Activated naive CD8-positive, alpha-beta T cell treated with anti-CD3 and anti-CD28 coated beads, Interleukin-2, amount 10 ng/mL, durations not matched to agents 7 days and 5 days (primary cell): ENCODE results near the gene RAB7A. TPM values are rescaled to one million over a fixed set of nuclear protein-coding genes. Genes with fewer than 3 reads are reported as not detected.
"Not testable (repeated sequence)": the region's sequence is repeated elsewhere in the genome, so short reads cannot be mapped to it uniquely, and the experiment has no call there.

ENCODE experiments used
- ATAC-seq: fragments of 150-1000 bp; cut with Tn5 transposase; one replicate; pipeline ENCODE4 v1.10.0; 2021; ENCODE audit warnings: low read depth, moderate library complexity
- POLR2A ChIA-PET: fragments of 350-600 bp; sonication (Branson Sonifier 250); formaldehyde crosslinking; loops from one replicate; lab custom pipeline; 2021; ENCODE audit warnings: antibody characterized with exemption; lab: Charles Lee
- DNase-seq: peaks from one replicate; pipeline ENCODE4 v3.0.0; 2021
- H3K27ac Mint-ChIP-seq: one replicate; pipeline ENCODE4 v1.8.0; 2022; ENCODE audit warnings: mild to moderate bottlenecking, mixed read lengths
- H3K27me3 Mint-ChIP-seq: one replicate; pipeline ENCODE4 v1.8.0; 2022; ENCODE audit warnings: mild to moderate bottlenecking, moderate library complexity, mixed read lengths
- H3K36me3 Mint-ChIP-seq: one replicate; pipeline ENCODE4 v1.8.0; 2021; ENCODE audit warnings: mild to moderate bottlenecking, mixed read lengths
- H3K4me1 Mint-ChIP-seq: one replicate; pipeline ENCODE4 v1.8.0; 2021; ENCODE audit warnings: mixed read lengths
- H3K4me3 Mint-ChIP-seq: one replicate; pipeline ENCODE4 v1.8.0; 2022; ENCODE audit warnings: mild to moderate bottlenecking, moderate library complexity, mixed read lengths
- H3K9me3 Mint-ChIP-seq: one replicate; pipeline ENCODE4 v1.8.0; 2021; ENCODE audit warnings: mixed read lengths
- total RNA-seq, 2 experiments: library from RNA; stranded (reverse); gene quantifications; one replicate each; pipeline ENCODE4 v1.2.3, GENCODE V29; 2021

Gene RAB7A
- total RNA-seq, 2 experiments from 2014 or later: 197 to 199 TPM

DNA sequence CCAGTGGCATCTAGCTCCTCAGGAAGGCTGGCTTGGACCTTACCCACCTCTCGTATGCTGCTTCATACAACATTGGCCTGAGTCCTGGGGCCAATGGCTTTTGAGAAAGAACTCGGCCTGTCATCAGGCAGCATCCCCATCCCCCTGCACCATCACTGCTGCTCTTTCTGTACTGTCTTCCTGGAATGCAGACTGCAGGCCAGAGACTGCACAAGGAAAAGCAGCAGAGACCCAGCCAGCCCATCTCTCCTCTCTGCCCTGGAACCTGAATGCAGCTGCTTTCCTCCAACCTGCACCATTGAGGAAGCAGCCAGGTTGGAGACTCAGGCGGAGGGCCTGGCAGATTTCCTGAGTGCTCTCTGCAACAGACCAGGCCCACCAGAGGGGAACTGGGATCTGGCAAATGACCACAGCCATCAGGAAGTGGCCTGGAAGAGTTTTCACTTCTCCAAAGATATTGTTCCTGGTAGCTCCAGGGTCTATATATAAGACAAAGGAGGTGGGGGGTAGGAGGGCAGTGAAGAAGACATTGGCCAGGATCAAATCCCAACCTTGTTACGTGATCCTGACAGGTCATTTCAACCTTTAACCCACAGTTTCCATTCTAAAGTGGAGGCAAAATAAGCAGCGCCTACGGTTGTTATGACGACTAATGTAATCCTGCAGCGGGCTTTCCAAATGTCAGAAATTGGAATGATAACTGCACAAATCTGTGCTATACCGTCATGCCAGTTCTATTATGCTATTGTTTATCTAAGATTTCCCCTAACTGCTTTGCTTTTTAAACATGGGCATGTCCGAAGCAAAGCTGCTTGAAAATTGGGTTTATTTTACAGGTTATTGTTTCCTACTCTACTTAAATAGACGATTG is 24.4 kb upstream of the RAB7A start:
- peaks cover 6% of the 10 kb centered on the region for H3K27me3 Mint-ChIP-seq
- no peak overlapping the region for H3K27ac Mint-ChIP-seq
- no peaks in the 10 kb centered on the region for H3K9me3 Mint-ChIP-seq
- POLR2A ChIA-PET: no interaction called here
- ATAC-seq: no peak
- no peaks in the 10 kb centered on the region for H3K36me3 Mint-ChIP-seq
- no peak for DNase-seq
- no peak overlapping the region for H3K4me3 Mint-ChIP-seq
- no peaks in the 10 kb centered on the region for H3K4me1 Mint-ChIP-seq

DNA sequence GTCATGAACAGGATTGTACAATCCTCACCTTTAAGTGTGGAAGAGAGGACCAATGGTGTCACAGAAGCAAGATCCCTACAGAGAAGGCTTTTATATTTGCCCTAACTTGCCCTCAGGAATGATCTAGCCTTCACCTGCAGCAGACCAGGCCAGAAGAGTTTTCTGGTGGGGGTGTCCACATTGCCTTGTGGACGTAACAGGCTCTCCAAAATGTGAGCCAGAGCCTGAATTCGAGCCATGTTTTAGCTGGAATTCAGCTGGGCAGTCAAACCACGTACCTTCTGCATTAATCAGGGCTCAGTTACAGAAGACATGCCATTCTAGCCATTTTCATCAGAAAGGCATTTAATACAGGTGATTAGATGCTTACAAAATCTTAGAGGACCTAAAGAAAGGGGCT is 23.6 kb upstream of the RAB7A start:
- POLR2A ChIA-PET: interaction anchor here (0.7 kb wide), 1 partner anchor 18 kb away, joined by 3 read pairs; no protein-coding TSS in a partner anchor
- ATAC-seq (no peak), DNase-seq (no peak)

DNA sequence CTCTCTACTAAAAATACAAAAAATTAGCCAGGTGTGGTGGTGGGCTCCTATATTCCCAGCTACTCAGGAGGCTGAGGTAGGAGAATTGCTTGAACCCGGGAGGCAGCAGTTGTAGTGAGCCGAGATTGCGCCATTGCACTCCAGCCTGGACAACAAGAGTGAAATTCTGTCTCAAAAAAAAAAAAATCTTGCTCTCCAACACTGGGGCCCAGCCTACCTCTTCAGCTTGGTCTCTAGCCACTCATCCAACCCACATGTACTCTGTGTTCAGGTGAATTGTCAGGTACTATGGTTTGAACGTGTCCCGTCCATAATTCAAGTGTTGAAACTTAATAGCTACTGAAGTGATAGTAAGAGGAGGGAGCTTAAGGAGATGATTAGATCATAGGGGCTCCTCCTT is 22.4 kb upstream of the RAB7A start:
- DNase-seq (no peak), ATAC-seq (no peak)
- H3K9me3 Mint-ChIP-seq: no peaks in the 10 kb centered on the region
- H3K36me3 Mint-ChIP-seq: no peaks in the 10 kb centered on the region
- peaks cover 3% of the 10 kb centered on the region for H3K27me3 Mint-ChIP-seq
- no peak overlapping the region for H3K27ac Mint-ChIP-seq
- POLR2A ChIA-PET: interaction anchor here (0.6 kb wide), 1 partner anchor 1769 kb away, joined by 5 read pairs; no protein-coding TSS in a partner anchor
- no peak overlapping the region for H3K4me3 Mint-ChIP-seq
- no peaks in the 10 kb centered on the region for H3K4me1 Mint-ChIP-seq

More for the DNA sequence above, 23.6 kb upstream of the RAB7A start:
- Mint-ChIP-seq H3K27ac (no peak overlapping the region), H3K27me3 (peaks cover 6% of the 10 kb centered on the region), H3K36me3 (no peaks in the 10 kb centered on the region), H3K9me3 (no peaks in the 10 kb centered on the region), H3K4me1 (no peaks in the 10 kb centered on the region), H3K4me3 (no peak overlapping the region)

DNA sequence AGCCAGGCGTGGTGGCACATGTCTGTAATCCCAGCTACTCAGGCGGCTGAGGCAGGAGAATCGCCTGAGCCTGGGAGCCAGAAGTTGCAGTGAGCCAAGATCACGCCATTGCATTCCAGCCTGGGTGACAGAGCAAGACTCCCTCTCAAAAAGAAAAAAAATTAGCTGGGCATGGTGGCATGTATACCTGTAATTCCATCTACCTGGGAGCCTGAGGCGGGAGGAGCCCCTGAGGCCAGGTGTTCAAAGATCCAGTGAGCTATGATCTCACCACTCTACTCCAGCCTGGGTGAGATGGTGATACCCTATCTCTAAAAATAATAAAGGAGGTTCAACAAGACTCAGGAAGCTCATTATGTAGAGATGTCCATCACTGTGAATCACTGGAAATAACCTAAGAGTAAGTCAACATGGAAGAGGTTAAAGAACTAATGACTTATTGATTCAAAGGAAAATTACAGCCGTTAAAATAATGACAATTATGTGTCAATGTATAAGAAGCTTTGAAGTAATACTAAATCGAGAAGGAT is 19.8 kb upstream of the RAB7A start:
- POLR2A ChIA-PET: no interaction called here
- no peak for ATAC-seq
- Mint-ChIP-seq H3K4me3 (no peak overlapping the region), H3K27me3 (no peaks in the 10 kb centered on the region), H3K27ac (no peak overlapping the region), H3K36me3 (peaks cover 3% of the 10 kb centered on the region), H3K4me1 (no peaks in the 10 kb centered on the region), H3K9me3 (no peaks in the 10 kb centered on the region)
- no peak for DNase-seq

DNA sequence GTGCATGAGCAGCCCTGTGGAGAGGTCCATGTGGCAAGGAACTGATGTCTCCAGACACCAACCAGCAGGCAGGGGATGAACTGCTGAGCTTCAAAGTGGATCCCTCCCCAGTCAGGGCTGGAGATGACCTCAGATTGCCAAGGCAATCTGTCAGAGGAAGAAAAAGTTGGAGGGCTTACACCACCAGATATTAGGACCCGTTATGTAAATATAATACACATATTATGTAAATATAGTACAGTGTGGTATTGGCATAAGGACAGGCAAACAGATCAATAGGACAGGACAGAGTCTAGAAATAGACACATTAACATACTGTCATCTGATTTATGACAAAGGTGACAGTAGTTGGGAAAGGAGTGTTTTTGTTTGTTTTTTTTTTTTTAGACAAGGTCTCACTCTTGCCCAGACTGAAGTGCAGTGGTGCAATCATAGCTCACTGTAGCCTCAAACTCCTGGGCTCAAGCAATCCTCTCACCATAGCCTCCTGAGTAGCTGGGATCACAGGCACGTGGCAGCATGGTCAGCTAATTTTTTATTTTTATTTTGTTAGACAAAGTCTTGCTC is 18.0 kb upstream of the RAB7A start:
- Mint-ChIP-seq H3K9me3 (peaks cover 5% of the 10 kb centered on the region), H3K27me3 (no peaks in the 10 kb centered on the region), H3K36me3 (peaks cover 3% of the 10 kb centered on the region), H3K27ac (no peak overlapping the region), H3K4me3 (no peak overlapping the region), H3K4me1 (peaks cover 4% of the 10 kb centered on the region)
- DNase-seq (no peak), ATAC-seq (no peak)
- POLR2A ChIA-PET: no interaction called here

DNA sequence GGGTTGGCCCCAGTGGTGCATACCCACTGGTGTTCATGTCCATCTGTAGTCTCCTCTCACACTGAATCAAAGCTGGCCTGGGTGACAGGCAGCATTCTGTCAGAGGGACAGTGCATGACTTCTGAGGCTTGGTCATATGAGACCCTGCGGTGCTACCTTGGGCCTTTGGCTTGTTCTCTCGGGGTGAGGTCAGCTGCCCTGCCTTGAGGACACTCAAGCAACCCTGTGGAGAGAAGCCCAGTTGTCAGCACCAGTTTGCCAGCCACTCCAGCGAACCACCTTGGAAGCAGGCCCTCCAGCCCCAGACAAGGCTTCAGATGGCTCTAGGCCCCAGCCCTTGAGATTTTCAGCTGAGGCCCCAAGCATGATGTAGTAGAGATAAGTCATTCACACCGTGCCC is 16.9 kb upstream of the RAB7A start:
- POLR2A ChIA-PET: no interaction called here
- DNase-seq (no peak), ATAC-seq (no peak)
- H3K4me3 Mint-ChIP-seq: no peak overlapping the region
- no peaks in the 10 kb centered on the region for H3K27me3 Mint-ChIP-seq
- no peak overlapping the region for H3K27ac Mint-ChIP-seq
- H3K9me3 Mint-ChIP-seq: peaks cover 5% of the 10 kb centered on the region
- peaks cover 3% of the 10 kb centered on the region for H3K36me3 Mint-ChIP-seq
- H3K4me1 Mint-ChIP-seq: peaks cover 4% of the 10 kb centered on the region

DNA sequence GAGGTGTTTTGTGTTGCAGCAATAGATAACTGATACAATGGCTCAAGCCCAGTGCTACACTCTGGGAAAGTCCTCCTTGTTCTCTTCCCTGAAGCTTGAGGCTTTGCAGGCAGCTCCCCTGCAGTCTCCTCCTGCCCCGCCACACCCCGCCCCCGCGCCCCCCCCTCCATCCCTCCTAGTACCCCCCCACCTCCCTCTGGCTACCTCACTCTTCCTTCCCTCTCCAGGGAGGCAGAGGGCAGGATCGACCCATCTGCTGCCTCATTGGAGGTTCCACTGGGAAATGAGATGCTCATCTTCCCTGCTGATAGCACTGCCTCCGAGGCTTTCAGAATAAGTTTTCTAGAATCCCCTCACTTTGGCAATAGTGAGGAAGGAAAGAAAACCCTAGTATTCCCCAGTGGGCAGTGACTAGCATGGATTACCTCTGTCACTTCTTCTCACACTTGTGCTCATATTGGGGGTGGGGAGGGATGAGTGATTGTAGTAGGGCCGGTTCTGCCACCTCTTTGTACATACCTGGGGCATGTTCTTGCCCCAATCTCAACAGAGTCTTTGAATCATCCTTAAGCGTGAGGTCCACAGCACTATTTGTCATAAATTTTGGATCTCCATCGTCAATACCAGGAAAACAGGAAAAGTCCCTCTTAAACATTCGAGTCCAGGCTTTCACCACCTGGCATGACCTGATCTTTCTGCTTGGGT is 16.3 kb upstream of the RAB7A start:
- POLR2A ChIA-PET: interaction anchor here (0.8 kb wide), 1 partner anchor 29 kb away, joined by 4 read pairs; no protein-coding TSS in a partner anchor
- Mint-ChIP-seq H3K36me3 (peaks cover 3% of the 10 kb centered on the region), H3K4me3 (no peak overlapping the region), H3K27ac (no peak overlapping the region), H3K27me3 (no peaks in the 10 kb centered on the region), H3K9me3 (peaks cover 5% of the 10 kb centered on the region), H3K4me1 (peaks cover 7% of the 10 kb centered on the region)
- DNase-seq: no peak
- no peak for ATAC-seq

DNA sequence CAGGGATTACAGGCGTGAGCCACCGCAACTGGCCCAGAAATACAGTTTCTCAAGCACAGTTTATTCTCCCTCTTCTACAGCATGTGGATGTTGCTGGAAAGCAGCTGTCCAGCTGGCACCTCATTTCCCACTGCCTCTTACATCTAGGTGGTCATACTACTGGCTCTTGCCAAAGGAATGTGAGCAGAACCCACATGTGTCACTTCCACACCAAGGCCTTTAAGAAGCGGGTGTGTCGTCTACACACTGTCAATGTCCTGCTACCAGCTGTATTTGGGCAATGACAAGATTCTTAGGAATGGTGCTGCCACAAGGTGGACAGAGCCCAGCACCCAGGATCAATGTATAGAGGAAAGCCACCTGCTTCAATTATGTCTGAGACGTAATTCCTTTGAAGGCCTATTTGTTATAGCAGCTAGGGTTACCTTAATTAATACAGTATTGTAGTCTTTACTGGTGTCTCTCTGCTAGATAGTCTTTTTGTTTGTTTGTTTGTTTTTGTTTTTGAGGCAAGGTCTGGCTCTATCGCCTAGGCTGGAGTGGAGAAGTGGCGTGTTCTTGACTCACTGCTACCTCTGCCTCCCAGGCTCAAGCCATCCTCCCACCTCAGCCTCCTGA is 15.1 kb upstream of the RAB7A start:
- Mint-ChIP-seq H3K27me3 (no peaks in the 10 kb centered on the region), H3K4me1 (peaks cover 16% of the 10 kb centered on the region), H3K9me3 (peaks cover 5% of the 10 kb centered on the region), H3K4me3 (no peak overlapping the region), H3K36me3 (peaks cover 3% of the 10 kb centered on the region), H3K27ac (no peak overlapping the region)
- POLR2A ChIA-PET: interaction anchor here (0.7 to 0.8 kb wide), 2 partner anchors 30 to 164 kb away, joined by 4 read pairs; no protein-coding TSS in a partner anchor
- ATAC-seq (no peak), DNase-seq (no peak)

DNA sequence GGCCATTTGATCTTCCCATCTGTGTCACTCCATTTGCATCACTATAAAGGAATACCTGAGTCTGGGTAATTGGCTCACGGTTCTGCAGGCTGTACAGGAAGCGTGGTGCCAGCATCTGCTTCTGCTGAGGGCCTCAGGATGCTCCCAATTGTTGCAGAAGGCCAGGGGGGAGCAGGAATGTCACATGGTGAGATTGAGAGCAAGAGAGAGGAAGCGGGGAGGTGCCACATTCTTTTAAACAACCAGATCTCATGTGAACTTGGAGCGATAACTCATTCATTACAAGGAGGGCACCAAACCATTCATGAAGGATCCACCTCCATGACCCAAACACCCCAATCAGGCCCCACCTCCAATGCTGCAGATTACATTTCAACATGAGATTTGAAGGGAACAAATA is 13.1 kb upstream of the RAB7A start:
- Mint-ChIP-seq H3K36me3 (peaks cover 3% of the 10 kb centered on the region), H3K4me3 (no peak overlapping the region), H3K9me3 (peaks cover 5% of the 10 kb centered on the region), H3K4me1 (peaks cover 17% of the 10 kb centered on the region), H3K27me3 (no peaks in the 10 kb centered on the region), H3K27ac (no peak overlapping the region)
- ATAC-seq (no peak), DNase-seq (no peak)
- POLR2A ChIA-PET: no interaction called here

DNA sequence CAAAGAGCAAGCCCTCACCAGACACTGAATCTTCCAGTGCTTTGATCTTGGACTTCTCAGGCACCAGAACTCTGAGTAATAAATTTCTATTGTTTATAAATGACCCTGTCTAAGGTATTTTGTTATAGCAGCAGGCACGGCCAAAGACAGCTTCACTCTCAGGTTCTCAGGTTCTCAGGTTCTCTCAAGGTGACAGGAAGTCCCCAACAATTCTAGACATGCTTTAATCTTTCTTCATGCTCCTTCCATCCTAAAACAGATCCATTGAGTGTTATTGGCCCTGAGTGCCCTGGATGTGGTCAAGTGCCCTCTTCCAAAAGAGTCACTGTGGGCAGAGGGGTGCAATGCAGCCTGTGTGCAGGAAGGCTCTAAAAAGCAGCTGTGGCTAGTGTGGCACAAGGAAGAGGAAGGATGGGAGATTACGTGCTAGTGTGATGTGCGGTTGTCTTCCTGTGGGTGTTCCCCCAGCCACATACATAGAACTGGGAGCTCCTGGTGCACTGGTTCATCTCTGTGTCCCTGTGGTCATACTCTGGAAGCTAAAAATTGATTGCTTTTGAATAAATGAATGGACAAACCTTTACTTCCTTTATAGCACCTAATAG is 11.0 kb upstream of the RAB7A start:
- Mint-ChIP-seq H3K27me3 (peaks cover 1% of the 10 kb centered on the region), H3K27ac (peak overlapping the region; percentile 92), H3K4me1 (peaks cover 23% of the 10 kb centered on the region), H3K9me3 (peaks cover 5% of the 10 kb centered on the region), H3K4me3 (peak overlapping the region; percentile 77), H3K36me3 (peaks cover 3% of the 10 kb centered on the region)
- DNase-seq (peak; percentile 49), ATAC-seq (peak; percentile 86)
- POLR2A ChIA-PET: interaction anchor here (0.7 to 2.2 kb wide), 4 partner anchors 10 to 97 kb away, joined by 3 to 9 read pairs (median 4); no protein-coding TSS in a partner anchor

DNA sequence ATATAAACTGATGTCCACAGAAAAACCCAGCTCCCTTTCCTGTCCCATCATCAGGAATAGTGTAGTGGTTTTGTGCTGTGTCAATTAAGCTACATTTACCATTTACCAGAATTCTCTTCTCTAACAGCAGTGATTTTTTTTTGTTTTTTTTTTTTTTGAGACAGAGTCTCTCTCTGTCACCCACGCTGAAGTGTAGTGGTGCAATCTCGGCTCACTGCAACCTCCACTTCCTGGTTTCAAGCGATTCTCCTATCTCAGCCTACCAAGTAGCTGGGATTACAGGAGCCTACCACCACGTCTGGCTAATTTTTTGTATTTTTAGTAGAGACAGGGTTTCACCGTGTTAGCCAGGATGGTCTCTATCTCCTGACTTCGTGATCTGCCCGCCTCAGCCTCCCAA is 7.1 kb upstream of the RAB7A start:
- not testable (repeated sequence) for H3K27ac Mint-ChIP-seq, H3K36me3 Mint-ChIP-seq, H3K4me3 Mint-ChIP-seq, DNase-seq, ATAC-seq, H3K27me3 Mint-ChIP-seq, H3K9me3 Mint-ChIP-seq
- POLR2A ChIA-PET: interaction anchor here (0.6 kb wide), 1 partner anchor 122 kb away, joined by 4 read pairs; no protein-coding TSS in a partner anchor
- peaks cover 18% of the 10 kb centered on the region for H3K4me1 Mint-ChIP-seq

DNA sequence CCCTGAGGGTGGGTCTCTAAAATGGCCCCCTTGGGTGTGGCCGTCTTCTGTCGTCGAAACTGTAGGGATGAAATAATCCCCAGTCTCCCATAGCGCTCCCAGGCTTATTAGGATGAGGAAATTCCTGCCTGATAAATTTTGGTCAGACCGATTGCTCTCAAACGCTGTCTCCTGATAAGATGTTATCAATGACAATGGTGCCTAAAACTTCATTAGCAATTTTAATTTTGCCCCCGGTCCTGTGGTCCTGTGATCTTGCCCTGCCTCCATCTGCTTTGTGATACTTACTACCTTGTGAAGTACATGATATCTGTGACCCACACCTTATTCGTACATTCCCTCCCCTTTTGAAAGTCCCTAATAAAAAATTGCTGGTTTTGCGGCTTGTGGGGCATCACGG is 5.1 kb upstream of the RAB7A start:
- Mint-ChIP-seq H3K4me3 (no peak overlapping the region), H3K27me3 (peaks cover 8% of the 10 kb centered on the region), H3K9me3 (no peaks in the 10 kb centered on the region), H3K4me1 (peaks cover 16% of the 10 kb centered on the region), H3K27ac (no peak overlapping the region), H3K36me3 (no peaks in the 10 kb centered on the region)
- POLR2A ChIA-PET: no interaction called here
- ATAC-seq (no peak), DNase-seq (no peak)
